K562 (cell line): ENCODE measurements around the gene WDR45B.

Experiments
- CUX1 ChIP-seq: fragments of 200-800 bp; sonication (Bioruptor generic); IDR thresholded peaks from 2 replicates; pipeline ENCODE4 v1.6.1; 2016; ENCODE audit warnings: missing genetic modification characterization, missing compliant biosample characterization
- MAZ ChIP-seq, 2 experiments: fragments of 450-650 bp in 1 of 2; sonication (generic) in 1 of 2; formaldehyde crosslinking; IDR thresholded peaks in 1 of 2; conservative IDR thresholded peaks in 1 of 2; 2 replicates each; pipeline versions ENCODE4 v1.4.0 to v1.5.0; 2020; ENCODE audit warnings: mild to moderate bottlenecking in 1 of 2, missing genetic modification reagents in 1 of 2
- NFIC ChIP-seq: fragments of 450-650 bp; IDR thresholded peaks from 2 replicates; pipeline ENCODE4 v1.6.1; 2017; ENCODE audit warnings: mild to moderate bottlenecking, inconsistent platforms
- NFRKB ChIP-seq: fragments of 450-650 bp; IDR thresholded peaks from 2 replicates; pipeline ENCODE4 v1.6.1; 2016; ENCODE audit warnings: low read depth

- TF ChIP-seq NFRKB: no peak
- TF ChIP-seq NFIC: no peak
- no peak for TF ChIP-seq MAZ (CRISPR knock-in tag; conservative IDR thresholded peaks at IDR 0.05 in 1 of 2, IDR thresholded peaks at IDR 0.05 in 1 of 2)
- TF ChIP-seq CUX1 (CRISPR knock-in tag): no peak
These were observed 76.4 kb downstream of the WDR45B start for GRCh38 chr17:82571855-82572254.
